Kidney (tissue), 14 donors: Measurements from ENCODE around the gene IP6K3. TPM values are rescaled to one million over a fixed set of nuclear protein-coding genes. Genes with fewer than 3 reads are reported as not detected.

ENCODE experiments used
- DNase-seq, 5 donors: peaks; one replicate each; pipeline ENCODE4 v3.0.0-alpha.2; 2013 to 2020
- FAIRE-seq: peaks from 2 replicates; lab custom pipeline; 2012; peaks lifted over from hg19 to GRCh38; lab: Jason Lieb, UNC
- H3K27ac ChIP-seq, 2 donors: one replicate each; pipeline ENCODE4 v1.7.0; 2013; ENCODE audit warnings: low read depth in 2 of 2, low read length in 2 of 2, inconsistent platforms in 1 of 2
- H3K27me3 ChIP-seq: one replicate; pipeline ENCODE4 v1.7.1; 2013; ENCODE audit warnings: low read length, inconsistent platforms; ENCODE audit not compliant: control insufficient read depth, insufficient read depth
- H3K36me3 ChIP-seq, 3 donors: one replicate each; pipeline versions ENCODE4 v1.7.0 to v1.7.1; 2013; ENCODE audit warnings: low read length in 3 of 3, control low read depth in 1 of 3, inconsistent platforms in 1 of 3; ENCODE audit not compliant: insufficient read depth in 3 of 3, control insufficient read depth in 2 of 3
- H3K4me1 ChIP-seq, 3 donors: one replicate each; pipeline versions ENCODE4 v1.7.0 to v1.7.1; 2013; ENCODE audit warnings: low read length in 3 of 3, inconsistent platforms in 1 of 3, low read depth in 1 of 3; ENCODE audit not compliant: control insufficient read depth in 2 of 3, insufficient read depth in 2 of 3
- H3K4me3 ChIP-seq, 3 donors: one replicate each; pipeline versions ENCODE4 v1.7.0 to v1.8.1; 2013; ENCODE audit warnings: low read length in 3 of 3, control low read depth in 1 of 3, inconsistent platforms in 1 of 3
- H3K9ac ChIP-seq, 3 donors: one replicate each; pipeline versions ENCODE4 v1.7.0 to v1.7.1; 2013; ENCODE audit warnings: low read length in 3 of 3, control low read depth in 1 of 3, inconsistent platforms in 1 of 3
- H3K9me3 ChIP-seq, 3 donors: one replicate each; pipeline versions ENCODE4 v1.7.0 to v1.7.1; 2013; ENCODE audit warnings: low read length in 3 of 3, control low read depth in 1 of 3, inconsistent platforms in 1 of 3; ENCODE audit not compliant: control insufficient read depth in 2 of 3, insufficient read depth in 1 of 3
- CTCF ChIP-seq: IDR thresholded peaks from 3 replicates; pipeline ENCODE4 v1.5.1; 2012; ENCODE audit warnings: mild to moderate bottlenecking, moderate library complexity, borderline replicate concordance; ENCODE audit not compliant: insufficient read depth; ENCODE audit errors: extremely low read depth
- intact Hi-C: fragments of 100-400 bp; cut with DNase I; formaldehyde crosslinking; loops from one replicate; pipeline ENCODE4 v1.11.1; 2022
- polyA plus RNA-seq: library from polyadenylated mRNA; stranded (reverse); fragments of 350-450 nt; fragmentation: Illumina TruSeq; extraction: RNeasy Lipid Tissue Mini Kit (QIAGEN cat#74804); gene quantifications from one replicate; pipeline ENCODE4 v1.2.3, GENCODE V29; 2014; ENCODE audit warnings: low read depth, low replicate concordance; ENCODE audit not compliant: insufficient read depth
- total RNA-seq: library from RNA; stranded (reverse); fragmentation: NEBNext Ultra II Directional; extraction: Animal tissue kit (Norgen Biotek cat#: 25700); gene quantifications from one replicate; pipeline ENCODE4 v1.2.1, GENCODE V29; 2021
- donor health status: control.
- donor health status: control.
- donor health status: control.
- donor health status: control.
- donor health status: control.
- donor health status: DM: yes; HTN: yes; CAD: no.
- donor health status: Normal renal cell carcinoma (clear cell type).

The IP6K3 gene
- total and polyA plus RNA-seq, 2 donors from 2014 or later: 0.47 to 4.0 TPM

- Histone ChIP-seq H3K36me3 (no peaks in the 10 kb centered on the region), H3K27me3 (no peaks in the 10 kb centered on the region), H3K4me1 (peaks cover 0 to 3% (median under 1%) of the 10 kb centered on the region in 3 donors), H3K9me3 (no peaks in the 10 kb centered on the region), H3K4me3 (no peak overlapping the region), H3K9ac (no peak overlapping the region), H3K27ac (no peak overlapping the region)
- FAIRE-seq (no peak), DNase-seq (no peak)
- no peak for TF ChIP-seq CTCF
- intact Hi-C loops: no loop called here
These were observed 9.7 kb upstream of the IP6K3 start for GRCh38 chr6:33756211-33756954.

- Histone ChIP-seq H3K27me3 (no peaks in the 10 kb centered on the region), H3K4me3 (no peak overlapping the region), H3K27ac (no peak overlapping the region), H3K9me3 (no peaks in the 10 kb centered on the region), H3K4me1 (peaks cover 0 to 3% (median 0%) of the 10 kb centered on the region in 3 donors), H3K9ac (no peak overlapping the region), H3K36me3 (no peaks in the 10 kb centered on the region)
- FAIRE-seq (no peak), DNase-seq (peak in 2 of 5 donors; percentile 55 to 68)
- intact Hi-C loops: no loop called here
- no peak for TF ChIP-seq CTCF
These were observed 8.6 kb upstream of the IP6K3 start for GRCh38 chr6:33755070-33755869.

- Histone ChIP-seq H3K4me3 (no peak overlapping the region), H3K4me1 (no peaks in the 10 kb centered on the region), H3K9me3 (no peaks in the 10 kb centered on the region), H3K9ac (no peak overlapping the region), H3K27ac (no peak overlapping the region), H3K36me3 (no peaks in the 10 kb centered on the region), H3K27me3 (no peaks in the 10 kb centered on the region)
- TF ChIP-seq CTCF: no peak
- intact Hi-C loops: no loop called here
- DNase-seq (no peak), FAIRE-seq (no peak)
These were observed 7.5 kb upstream of the IP6K3 start for GRCh38 chr6:33754222-33754621.
